Endodermal cell (in vitro differentiated cells): ENCODE measurements around the gene GUCY2C. TPM values are rescaled to one million over a fixed set of nuclear protein-coding genes. Genes with fewer than 3 reads are reported as not detected.
"Not testable (repeated sequence)": the region's sequence is repeated elsewhere in the genome, so short reads cannot be mapped to it uniquely, and the experiment has no call there.

Source experiments
- DNase-seq: peaks from one replicate; pipeline ENCODE4 v3.0.0-alpha.2; 2017
- H3K27ac ChIP-seq: 2 replicates; pipeline ENCODE4 v1.5.1; 2013; ENCODE audit warnings: mild to moderate bottlenecking, low read depth, low read length, moderate library complexity
- H3K27me3 ChIP-seq: 2 replicates; pipeline ENCODE4 v1.6.1; 2013; ENCODE audit warnings: mild to moderate bottlenecking, low read length, moderate library complexity; ENCODE audit not compliant: insufficient read depth, control insufficient read depth, poor library complexity, severe bottlenecking
- H3K36me3 ChIP-seq: 2 replicates; pipeline ENCODE4 v1.7.0; 2013; ENCODE audit warnings: mild to moderate bottlenecking, low read length, moderate library complexity; ENCODE audit not compliant: control insufficient read depth, insufficient read depth
- H3K4me1 ChIP-seq: one replicate; pipeline ENCODE4 v1.7.0; 2013; ENCODE audit warnings: low read length; ENCODE audit not compliant: control insufficient read depth, insufficient read depth
- H3K4me3 ChIP-seq: 2 replicates; pipeline ENCODE4 v1.5.1; 2013; ENCODE audit warnings: mild to moderate bottlenecking, low read length, moderate library complexity
- H3K9ac ChIP-seq: 2 replicates; pipeline ENCODE4 v1.6.1; 2013; ENCODE audit warnings: mild to moderate bottlenecking, low read length, moderate library complexity; ENCODE audit not compliant: poor library complexity, severe bottlenecking; ENCODE audit errors: extremely low read depth
- H3K9me3 ChIP-seq: 2 replicates; pipeline ENCODE4 v1.6.1; 2013; ENCODE audit warnings: mild to moderate bottlenecking, low read length, moderate library complexity; ENCODE audit not compliant: control insufficient read depth
- H3K27ac Mint-ChIP-seq: 2 replicates; pipeline ENCODE4 v1.8.0; 2020; ENCODE audit warnings: mixed read lengths
- H3K27me3 Mint-ChIP-seq: 2 replicates; pipeline ENCODE4 v1.8.0; 2021; ENCODE audit warnings: mild to moderate bottlenecking, mixed read lengths; ENCODE audit not compliant: insufficient read depth
- H3K36me3 Mint-ChIP-seq: 2 replicates; pipeline ENCODE4 v1.8.0; 2020; ENCODE audit warnings: low read depth, mixed read lengths
- H3K4me1 Mint-ChIP-seq: 2 replicates; pipeline ENCODE4 v1.8.0; 2020; ENCODE audit warnings: mixed read lengths
- H3K4me3 Mint-ChIP-seq: 2 replicates; pipeline ENCODE4 v1.8.0; 2020; ENCODE audit warnings: mild to moderate bottlenecking, moderate library complexity, mixed read lengths
- H3K9me3 Mint-ChIP-seq: 2 replicates; pipeline ENCODE4 v1.8.0; 2020; ENCODE audit warnings: mild to moderate bottlenecking, mixed read lengths
- WGBS, 2 experiments: methylation state at CpG; one replicate each; pipeline versions ENCODE4 v1.1.5 to v1.1.7; 2013; ENCODE audit warnings: missing lambda C conversion rate in 2 of 2, mixed read lengths in 1 of 2; ENCODE audit not compliant: insufficient coverage in 1 of 2, insufficient read length in 1 of 2; 5-methylcytosine and 5-hydroxymethylcytosine counted together
- total RNA-seq, 2 donors: library from RNA; stranded (reverse); fragmentation: NEBNext Ultra II Directional in 1 of 2; extraction: Animal tissue kit (Norgen Biotek cat#: 25700) in 1 of 2; gene quantifications; 2 replicates in 1 of 2; 3 replicates in 1 of 2; pipeline ENCODE4 v1.2.1, GENCODE V29; 2021
- TF ChIP-seq, protein P1 (sequence below): fragments of 200-600 bp; sonication (generic); conservative IDR thresholded peaks from 2 replicates; pipeline ENCODE4 v1.5.0; 2021; ENCODE audit warnings: antibody characterized with exemption, mild to moderate bottlenecking

Gene GUCY2C
- total RNA-seq, 2 donors from 2014 or later, result 1.4 to 2.4 TPM

DNA sequence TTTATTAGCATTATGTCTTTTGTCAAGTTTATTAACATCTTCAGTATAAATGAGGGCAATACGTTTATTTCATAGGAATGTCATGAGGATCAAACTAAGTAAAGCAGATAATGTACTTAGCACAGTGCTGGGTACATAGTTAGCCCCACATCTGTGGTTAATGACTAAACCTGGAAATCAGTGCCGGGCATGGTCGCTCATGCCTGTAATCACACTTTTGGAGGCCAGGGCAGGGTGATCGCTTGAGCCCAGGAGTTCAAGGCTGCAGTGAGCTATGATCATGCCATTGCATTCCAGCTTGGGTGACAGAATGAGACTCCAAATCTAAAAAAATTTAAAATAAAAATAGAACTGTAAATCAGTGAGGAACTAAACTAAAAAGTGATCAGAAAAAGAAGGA, 44.8 kb upstream of the GUCY2C start:
- no peaks in the 10 kb centered on the region for H3K27me3 ChIP-seq

DNA sequence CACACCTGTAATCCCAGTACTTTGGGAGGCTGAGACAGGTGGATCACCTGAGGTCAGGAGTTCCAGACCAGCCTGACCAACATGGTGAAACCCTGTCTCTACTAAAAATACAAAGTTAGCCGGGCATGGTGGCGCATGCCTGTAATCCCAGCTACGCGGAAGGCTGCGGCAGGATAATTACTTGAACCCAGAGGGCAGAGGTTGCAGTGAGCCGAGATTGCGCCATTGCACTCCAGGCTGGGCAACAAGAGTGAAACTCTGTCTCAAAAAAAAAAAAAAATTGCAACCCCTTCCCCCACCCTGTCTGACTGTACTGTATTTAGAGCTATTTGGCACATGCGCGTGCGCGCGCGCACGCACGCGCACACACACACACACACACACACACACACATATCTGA, 40.0 kb upstream of the GUCY2C start:
- not testable (repeated sequence) for H3K27me3 Mint-ChIP-seq, H3K4me1 Mint-ChIP-seq, H3K27me3 ChIP-seq, H3K27ac ChIP-seq, H3K27ac Mint-ChIP-seq, DNase-seq, H3K9ac ChIP-seq, H3K9me3 Mint-ChIP-seq, H3K36me3 ChIP-seq, H3K9me3 ChIP-seq, H3K36me3 Mint-ChIP-seq, H3K4me3 ChIP-seq, H3K4me3 Mint-ChIP-seq, H3K4me1 ChIP-seq
- 91 to 95% methylated on average over 7 to 16 of the region's 16 CpGs for WGBS, 2 experiments

More for the DNA sequence above, 44.8 kb upstream of the GUCY2C start:
- no peaks in the 10 kb centered on the region for H3K27me3 Mint-ChIP-seq
- H3K27ac Mint-ChIP-seq, result no peak overlapping the region
- Histone ChIP-seq H3K9ac (no peak overlapping the region), H3K27ac (no peak overlapping the region), H3K9me3 (peaks cover 23% of the 10 kb centered on the region), H3K4me3 (no peak overlapping the region), H3K4me1 (no peaks in the 10 kb centered on the region), H3K36me3 (no peaks in the 10 kb centered on the region)
- H3K9me3 Mint-ChIP-seq, result peaks cover 51% of the 10 kb centered on the region
- TF ChIP-seq, protein P1, sequence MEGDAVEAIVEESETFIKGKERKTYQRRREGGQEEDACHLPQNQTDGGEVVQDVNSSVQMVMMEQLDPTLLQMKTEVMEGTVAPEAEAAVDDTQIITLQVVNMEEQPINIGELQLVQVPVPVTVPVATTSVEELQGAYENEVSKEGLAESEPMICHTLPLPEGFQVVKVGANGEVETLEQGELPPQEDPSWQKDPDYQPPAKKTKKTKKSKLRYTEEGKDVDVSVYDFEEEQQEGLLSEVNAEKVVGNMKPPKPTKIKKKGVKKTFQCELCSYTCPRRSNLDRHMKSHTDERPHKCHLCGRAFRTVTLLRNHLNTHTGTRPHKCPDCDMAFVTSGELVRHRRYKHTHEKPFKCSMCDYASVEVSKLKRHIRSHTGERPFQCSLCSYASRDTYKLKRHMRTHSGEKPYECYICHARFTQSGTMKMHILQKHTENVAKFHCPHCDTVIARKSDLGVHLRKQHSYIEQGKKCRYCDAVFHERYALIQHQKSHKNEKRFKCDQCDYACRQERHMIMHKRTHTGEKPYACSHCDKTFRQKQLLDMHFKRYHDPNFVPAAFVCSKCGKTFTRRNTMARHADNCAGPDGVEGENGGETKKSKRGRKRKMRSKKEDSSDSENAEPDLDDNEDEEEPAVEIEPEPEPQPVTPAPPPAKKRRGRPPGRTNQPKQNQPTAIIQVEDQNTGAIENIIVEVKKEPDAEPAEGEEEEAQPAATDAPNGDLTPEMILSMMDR, result no peak
- no peak overlapping the region for H3K4me3 Mint-ChIP-seq
- peaks cover 34% of the 10 kb centered on the region for H3K36me3 Mint-ChIP-seq
- H3K4me1 Mint-ChIP-seq, result no peaks in the 10 kb centered on the region
- WGBS, 2 experiments, result 88 to 95% methylated on average over 4 of the region's 4 CpGs
- no peak for DNase-seq

DNA sequence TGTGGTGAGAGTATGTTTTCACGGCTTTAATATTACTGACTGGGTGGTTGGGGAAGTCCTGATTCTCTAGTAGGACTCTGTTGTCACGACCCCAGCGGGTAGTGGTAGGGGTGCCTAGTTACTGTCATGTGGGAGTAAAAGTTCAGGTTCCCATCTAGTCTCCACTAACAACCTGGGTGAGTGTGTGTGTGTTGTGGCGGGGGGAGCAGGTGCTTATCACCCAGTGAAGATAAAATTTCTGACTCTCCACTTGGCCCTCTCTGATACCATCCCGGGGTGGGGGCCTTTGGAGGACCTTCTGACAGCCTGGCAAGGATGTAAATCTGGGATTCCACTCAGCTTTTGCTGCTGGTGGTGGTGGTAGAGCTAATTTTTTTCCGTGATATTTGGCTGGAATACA, 35.4 kb upstream of the GUCY2C start:
- no peak overlapping the region for H3K27ac Mint-ChIP-seq
- peaks cover 2% of the 10 kb centered on the region for H3K36me3 Mint-ChIP-seq
- no peak for DNase-seq
- TF ChIP-seq, protein P1, result no peak
- no peaks in the 10 kb centered on the region for H3K4me1 ChIP-seq
- no peaks in the 10 kb centered on the region for H3K27me3 Mint-ChIP-seq
- H3K27me3 ChIP-seq, result no peaks in the 10 kb centered on the region
- H3K9ac ChIP-seq, result no peak overlapping the region
- H3K27ac ChIP-seq, result no peak overlapping the region
- H3K4me3 ChIP-seq, result no peak overlapping the region
- no peaks in the 10 kb centered on the region for H3K36me3 ChIP-seq
- peaks cover 11% of the 10 kb centered on the region for H3K9me3 Mint-ChIP-seq
- no peaks in the 10 kb centered on the region for H3K9me3 ChIP-seq
- peaks cover 4% of the 10 kb centered on the region for H3K4me1 Mint-ChIP-seq
- WGBS, 2 experiments, result 88% methylated on average over 2 to 5 of the region's 6 CpGs
- no peak overlapping the region for H3K4me3 Mint-ChIP-seq

DNA sequence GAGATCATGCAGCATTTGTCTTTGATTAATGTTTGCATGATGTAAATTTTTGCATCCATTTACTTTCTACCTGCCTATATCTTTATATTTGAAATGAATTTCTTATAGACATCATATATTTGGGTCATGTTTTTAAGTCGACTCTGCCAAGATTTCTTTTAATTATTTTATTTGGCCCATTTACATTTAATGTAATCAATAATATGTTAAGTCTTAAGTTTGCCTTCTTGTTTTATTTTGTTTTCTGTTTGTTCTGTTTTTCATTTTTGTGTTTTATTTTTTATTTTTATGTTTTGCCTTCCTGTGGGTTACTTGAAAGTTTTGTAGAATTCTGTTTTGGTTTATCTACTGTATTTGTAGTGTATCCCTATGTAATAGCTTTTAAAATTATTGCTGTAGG, 33.2 kb upstream of the GUCY2C start:
- Histone ChIP-seq H3K27me3 (no peaks in the 10 kb centered on the region), H3K4me1 (no peaks in the 10 kb centered on the region), H3K27ac (no peak overlapping the region), H3K9ac (no peak overlapping the region), H3K36me3 (no peaks in the 10 kb centered on the region), H3K9me3 (no peaks in the 10 kb centered on the region), H3K4me3 (no peak overlapping the region)
- H3K36me3 Mint-ChIP-seq, result peaks cover 6% of the 10 kb centered on the region
- H3K9me3 Mint-ChIP-seq, result peaks cover 18% of the 10 kb centered on the region
- no peak overlapping the region for H3K27ac Mint-ChIP-seq
- H3K27me3 Mint-ChIP-seq, result no peaks in the 10 kb centered on the region
- peaks cover 4% of the 10 kb centered on the region for H3K4me1 Mint-ChIP-seq
- no CpG with 5 or more reads among the region's 1 CpG for WGBS, 2 experiments
- TF ChIP-seq, protein P1, result no peak
- no peak for DNase-seq
- H3K4me3 Mint-ChIP-seq, result no peak overlapping the region
